Suppressor macrophage treated with lipopolysaccharide for 1 hour (primary cell): ENCODE data around the gene ITCH.
"Not testable (repeated sequence)": the region's sequence is repeated elsewhere in the genome, so short reads cannot be mapped to it uniquely, and the experiment has no call there.

Source experiments
- DNase-seq, 3 donors: peaks; one replicate each; pipeline ENCODE4 v3.0.0-alpha.2; 2020 to 2022

Gene ITCH

GRCh38 chr20:34514897-34515483 is 151.9 kb downstream of the ITCH start:
- peak in 2 of 3 donors; percentile 18 to 26 for DNase-seq

DNA sequence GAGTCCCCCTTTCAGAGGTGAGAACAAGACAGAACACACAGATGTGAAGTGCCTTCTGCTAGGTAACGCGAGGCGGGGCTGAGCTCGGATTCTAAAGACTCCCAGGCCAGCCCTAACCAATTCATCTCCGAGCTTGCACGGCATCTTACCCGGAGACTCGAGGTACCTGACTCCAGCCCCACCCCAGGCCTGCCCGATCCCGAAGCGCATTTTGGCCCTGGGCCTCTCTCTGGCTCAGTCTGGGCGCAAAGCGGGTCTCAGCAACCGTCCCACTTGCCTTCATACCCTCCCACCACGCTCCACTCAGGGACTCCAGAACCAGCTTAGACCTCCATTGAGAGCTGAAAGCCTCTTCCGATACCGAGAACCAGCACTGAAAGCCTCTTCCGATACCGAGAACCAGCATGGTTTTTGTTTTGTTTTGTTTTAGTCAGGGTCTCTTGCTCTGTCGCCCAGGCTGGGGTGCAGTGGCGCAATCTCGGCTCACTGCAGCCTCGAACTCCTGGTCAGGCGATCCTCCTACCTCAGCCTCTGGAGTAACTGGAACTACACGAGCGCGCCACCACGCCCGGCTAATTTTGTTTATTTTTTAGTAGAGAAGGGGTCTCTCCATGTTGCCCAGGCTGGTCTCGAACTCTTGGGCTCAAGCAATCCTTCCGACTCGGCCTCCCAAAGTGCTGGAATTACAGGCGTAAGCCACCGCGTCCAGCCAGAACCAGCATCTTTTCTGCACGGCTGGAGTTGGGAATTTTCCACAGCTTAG is 152.6 kb downstream of the ITCH start:
- DNase-seq = peak; percentile 13 to 39 (median 24)

DNA sequence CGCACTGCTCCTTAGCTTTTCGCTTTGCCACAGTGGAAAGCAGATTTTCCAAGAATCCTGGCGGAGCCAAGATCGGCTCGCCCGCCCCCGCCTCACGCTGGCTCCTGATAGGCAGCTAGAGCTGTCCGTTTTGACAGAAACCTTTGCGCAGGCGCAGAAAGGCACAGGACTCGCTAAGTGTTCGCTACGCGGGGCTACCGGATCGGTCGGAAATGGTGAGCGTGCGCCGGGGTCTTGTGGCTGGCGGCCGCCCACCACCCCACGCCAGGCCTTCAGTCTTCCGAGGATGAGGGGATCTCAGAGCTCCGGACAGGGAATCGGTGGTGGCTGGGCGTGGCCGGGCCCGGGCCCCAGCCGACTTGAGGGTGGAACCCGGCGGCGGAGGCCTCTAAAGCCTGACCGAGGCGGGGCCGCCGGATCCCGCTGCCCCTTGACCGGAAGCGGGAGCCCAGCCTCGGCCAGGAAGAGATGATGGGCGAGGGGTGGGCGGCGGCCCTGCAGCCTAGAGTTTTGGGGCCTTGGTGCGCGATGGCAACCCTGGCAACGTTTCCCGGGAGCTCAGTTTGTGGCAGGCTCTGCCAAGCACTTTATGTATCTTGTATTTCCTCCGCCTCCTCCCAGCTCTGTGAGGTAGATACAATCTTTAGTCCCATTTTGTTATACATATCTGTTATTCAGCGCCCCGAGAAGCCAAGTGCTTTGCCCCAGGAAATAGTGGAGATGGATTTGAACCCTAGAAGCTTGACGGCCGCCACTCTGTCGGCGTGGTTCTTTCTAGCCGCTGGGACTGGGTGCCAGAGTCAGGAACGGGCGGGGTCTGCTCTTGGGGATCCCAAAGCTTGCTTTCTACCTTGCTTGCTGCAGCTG is 153.4 kb downstream of the ITCH start, which contains the start of gene DYNLRB1:
DYNLRB1 (plus strand) TSS at position 176 of the 867 bp plus-strand sequence; CDS start at position 213, 37 bp downstream.
- peak; percentile 99 to 100 (median 99) for DNase-seq

DNA sequence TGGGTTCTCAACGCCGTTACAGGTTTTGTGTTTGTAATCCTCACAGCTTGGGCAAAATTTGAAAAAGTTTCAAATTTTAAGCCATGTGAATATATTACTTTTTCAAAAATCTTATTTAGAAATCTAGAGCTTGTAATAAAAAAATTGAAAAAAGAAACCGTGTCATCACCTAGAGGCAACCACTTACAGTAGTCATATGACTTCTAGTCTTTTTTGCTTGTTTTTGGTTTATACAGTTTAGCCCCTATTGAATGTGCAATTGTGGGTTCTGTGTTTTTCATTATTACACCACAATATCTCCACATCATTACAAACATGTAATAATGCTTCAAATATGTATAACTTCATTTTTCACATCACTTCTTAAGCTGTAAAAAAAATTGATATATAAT is 154.0 kb downstream of the ITCH start:
- DNase-seq = peak in 2 of 3 donors; percentile 60 to 63

GRCh38 chr20:34518863-34519262 is 155.8 kb downstream of the ITCH start:
- not testable (repeated sequence) for DNase-seq

DNA sequence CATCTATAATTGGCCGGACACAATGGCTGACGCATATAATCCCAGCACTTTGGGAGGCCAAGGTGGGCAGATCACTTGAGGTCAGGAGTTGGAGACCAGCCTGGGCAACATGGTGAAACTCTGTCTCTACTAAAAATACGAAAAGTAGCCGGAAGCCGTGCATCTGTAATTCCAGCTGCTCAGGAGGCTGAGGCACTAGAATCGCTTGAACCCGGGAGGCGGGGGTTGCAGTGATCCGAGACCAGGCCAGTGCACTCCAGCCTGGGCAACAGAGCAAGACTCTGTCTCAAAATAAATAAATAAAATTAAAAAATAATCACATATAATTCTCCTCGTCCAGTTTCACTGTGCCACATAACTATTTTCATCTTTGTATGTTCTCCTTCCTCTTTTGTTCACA is 156.8 kb downstream of the ITCH start:
- not testable (repeated sequence) for DNase-seq

DNA sequence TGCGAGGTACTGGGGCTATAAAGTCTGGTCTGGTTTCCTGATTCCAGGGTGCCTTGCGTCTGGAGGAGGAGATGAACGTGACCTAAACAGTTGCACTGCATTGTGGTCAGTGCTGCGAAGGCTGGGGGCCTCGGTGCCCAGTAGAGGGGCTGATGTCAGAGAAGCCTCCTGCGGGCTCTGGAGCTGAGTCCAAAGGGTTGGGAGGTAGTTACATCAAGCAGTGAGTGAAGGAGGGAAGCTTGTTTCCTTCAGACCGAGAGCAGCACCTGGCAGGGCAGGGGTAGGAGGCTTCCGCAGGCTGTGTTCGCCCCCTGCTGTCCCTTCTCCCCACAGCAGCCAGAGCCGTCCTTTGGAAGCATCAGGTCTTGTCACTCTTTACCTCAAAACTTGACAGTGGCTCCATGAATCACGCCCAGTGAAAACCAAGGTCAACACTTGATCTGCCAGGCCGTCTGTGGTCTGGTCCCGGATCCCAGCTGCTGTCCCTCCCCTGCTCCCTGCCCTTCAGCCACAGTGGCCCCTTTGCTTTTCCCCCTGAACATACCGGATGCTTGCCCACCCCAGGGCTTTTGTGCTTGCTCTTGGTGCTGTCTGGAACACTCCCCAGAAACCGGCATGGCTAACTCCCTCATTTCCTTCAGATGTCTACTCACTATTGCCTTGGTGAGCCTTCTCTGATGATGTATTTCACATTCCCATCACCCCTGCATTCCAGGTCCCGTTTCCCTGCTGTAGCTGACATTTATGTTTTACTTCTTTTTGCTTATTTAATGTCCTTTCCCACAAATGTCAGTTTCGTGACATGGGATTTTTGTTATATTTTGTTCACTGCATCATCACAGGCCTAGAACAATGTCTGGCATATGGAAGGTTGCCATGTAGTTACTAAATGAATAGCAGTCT is 160.1 kb downstream of the ITCH start:
- DNase-seq = peak in 2 of 3 donors; percentile 14 to 46

DNA sequence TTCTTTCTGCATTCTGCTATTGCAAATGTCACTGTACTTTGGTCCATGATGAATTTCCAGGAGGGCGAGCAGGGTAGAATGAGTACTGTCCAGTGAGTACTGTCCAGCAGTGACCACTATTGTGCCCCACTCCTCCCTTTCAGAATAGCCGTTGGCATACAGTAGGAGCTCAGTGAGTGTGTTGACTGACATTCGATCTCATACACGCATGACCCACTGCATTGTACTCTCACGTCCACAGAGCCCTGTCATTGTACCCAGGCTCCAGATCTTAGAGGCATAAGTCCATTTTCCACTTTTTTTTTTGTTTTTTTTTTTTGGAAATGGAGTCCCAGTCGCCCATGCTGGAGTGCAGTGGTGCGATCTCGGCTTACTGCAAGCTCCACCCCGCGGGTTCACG is 161.4 kb downstream of the ITCH start:
- no peak for DNase-seq

- DNase-seq = no peak
Measured at GRCh38 chr20:34525342-34525708, 162.3 kb downstream of the ITCH start.

- DNase-seq = peak; percentile 19 to 32 (median 28)
Measured at GRCh38 chr20:34525709-34526416, 162.8 kb downstream of the ITCH start.

- no peak for DNase-seq
Measured at GRCh38 chr20:34526466-34526865, 163.4 kb downstream of the ITCH start.

- DNase-seq = no peak
Measured at GRCh38 chr20:34527016-34527415, 163.9 kb downstream of the ITCH start.

DNA sequence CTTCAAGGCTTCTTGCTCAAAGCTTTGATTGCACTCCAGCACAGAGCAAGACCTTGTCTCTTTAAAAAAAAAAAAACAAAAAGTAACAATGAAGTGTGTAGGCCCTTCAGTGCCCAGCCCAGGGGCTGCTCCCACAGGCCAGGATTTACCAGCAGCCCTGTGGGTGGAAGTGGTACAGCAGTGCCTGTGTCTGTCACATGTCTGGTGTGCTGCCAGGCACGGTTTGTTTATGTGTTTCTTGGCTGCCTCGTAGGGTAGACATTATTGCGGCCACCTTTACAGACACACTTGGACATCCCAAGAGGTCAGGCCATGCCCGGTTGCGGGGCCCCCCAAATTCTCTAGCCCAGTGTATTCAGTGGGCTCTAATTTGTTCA is 165.8 kb downstream of the ITCH start:
- DNase-seq = peak in 1 of 3 donors; percentile 12

DNA sequence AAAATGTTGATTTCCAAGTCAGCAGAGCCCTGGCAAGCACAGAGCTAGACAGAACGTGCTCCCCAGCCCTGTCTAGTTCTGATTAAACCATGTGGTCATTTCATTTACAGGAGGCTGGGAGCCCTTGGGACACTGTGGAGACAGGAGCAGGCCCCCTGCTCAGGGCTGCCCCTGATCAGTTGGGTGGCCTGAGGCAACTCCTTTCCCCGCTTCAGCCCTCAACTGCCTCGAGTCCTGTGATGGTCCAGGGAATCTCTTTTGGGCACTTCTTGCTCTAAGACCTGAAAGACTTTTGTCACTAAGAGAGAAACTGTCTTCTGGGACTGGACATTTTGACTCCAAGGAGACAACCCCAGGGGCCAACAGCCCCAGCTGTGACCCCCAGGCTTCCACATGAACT is 166.7 kb downstream of the ITCH start:
- no peak for DNase-seq

GRCh38 chr20:34530342-34530741 is 167.3 kb downstream of the ITCH start:
- no peak for DNase-seq

- no peak for DNase-seq
Measured at GRCh38 chr20:34531608-34532265, 168.7 kb downstream of the ITCH start.

- no peak for DNase-seq
Measured at GRCh38 chr20:34532320-34532719, 169.2 kb downstream of the ITCH start.

GRCh38 chr20:34532756-34533155 is 169.7 kb downstream of the ITCH start:
- no peak for DNase-seq

DNA sequence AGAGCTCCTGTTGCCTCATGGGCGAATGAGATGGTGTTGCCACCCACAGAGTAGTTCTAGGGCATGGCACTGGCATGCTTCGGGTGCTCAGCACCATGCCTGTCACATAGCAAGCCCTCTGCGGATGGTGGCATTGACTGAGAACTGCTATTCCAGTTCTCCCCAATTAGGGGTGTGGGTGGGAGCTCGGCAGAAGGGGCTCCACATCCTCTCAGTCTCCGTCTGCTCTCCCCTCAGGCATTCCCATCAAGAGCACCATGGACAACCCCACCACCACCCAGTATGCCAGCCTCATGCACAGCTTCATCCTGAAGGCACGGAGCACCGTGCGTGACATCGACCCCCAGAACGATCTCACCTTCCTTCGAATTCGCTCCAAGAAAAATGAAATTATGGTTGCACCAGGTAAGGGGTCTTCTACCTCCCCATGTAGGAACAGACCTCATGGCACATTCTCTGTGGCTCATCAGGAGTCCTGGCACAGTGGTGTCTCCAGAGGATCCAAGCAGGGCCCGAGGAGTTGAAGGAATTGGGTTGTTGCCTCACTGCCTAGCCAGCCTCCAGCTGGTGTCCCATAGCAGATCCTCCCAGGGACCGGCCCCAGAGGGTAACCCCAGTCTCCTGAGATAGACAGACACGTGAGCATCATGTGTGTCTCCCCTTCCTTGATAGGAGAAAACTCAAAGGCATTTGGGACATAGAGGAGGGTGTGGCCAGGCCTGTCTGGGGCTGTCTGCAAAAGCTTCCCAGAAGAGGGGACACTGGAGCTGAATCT is 171.5 kb downstream of the ITCH start:
- no peak for DNase-seq

DNA sequence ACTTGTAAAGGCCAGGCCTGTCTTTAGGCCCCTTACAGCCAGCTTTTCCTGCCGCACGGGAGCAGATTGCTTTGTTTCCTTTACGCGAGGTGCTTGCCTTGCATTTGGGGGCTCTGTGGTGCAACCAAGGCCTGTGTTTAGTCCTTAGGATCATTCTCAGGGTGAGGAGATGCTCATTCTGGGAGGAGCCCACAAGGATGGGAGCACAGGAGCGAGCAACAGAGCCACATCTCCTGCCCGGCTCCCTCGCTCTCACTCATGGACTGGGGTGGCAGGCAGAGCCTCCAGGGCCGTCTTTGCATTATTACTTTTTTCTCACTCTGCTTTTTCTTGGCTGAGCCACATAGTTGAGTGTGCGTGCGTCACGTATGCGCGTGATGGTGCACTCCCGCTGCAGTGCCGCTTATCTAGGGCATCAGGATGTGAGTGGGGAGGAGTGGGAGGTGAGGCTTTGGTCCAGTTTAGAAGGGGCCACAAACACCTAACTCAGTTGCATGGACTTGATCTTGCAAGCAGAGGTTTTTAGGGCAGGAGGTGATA is 172.3 kb downstream of the ITCH start:
- DNase-seq = no peak
